GM18519 (cell line): Measurements from ENCODE around the gene NTN3.
"Not testable (repeated sequence)": the region's sequence is repeated elsewhere in the genome, so short reads cannot be mapped to it uniquely, and the experiment has no call there.

ENCODE experiments used
- ATAC-seq: cut with Tn5 transposase; IDR thresholded peaks from one replicate; pipeline ENCODE4 v1.9.1; 2021; ENCODE audit warnings: mild to moderate bottlenecking, moderate library complexity; ENCODE audit not compliant: unreplicated experiment, low FRiP score

NTN3 gene

DNA sequence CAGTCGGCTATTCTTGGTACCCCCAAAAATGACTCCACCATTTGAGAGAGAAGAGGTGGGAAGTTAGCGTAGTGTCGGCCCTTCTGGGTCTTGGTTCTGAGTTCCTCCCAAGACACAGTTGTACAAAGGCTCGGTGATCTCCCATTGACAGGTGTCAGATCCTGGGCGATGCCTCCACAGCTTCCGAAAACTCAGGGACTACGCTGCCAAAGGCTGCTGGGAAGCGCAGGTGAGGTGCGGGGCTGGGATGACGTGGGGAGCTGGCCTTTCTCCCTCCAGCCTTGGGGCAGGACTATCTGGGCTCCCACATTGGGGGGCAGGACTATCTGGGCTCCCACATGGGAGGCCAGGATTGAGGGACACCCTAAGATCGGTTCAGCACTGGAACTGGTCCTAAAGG is 31.5 kb upstream of the NTN3 start:
- no peak for ATAC-seq

DNA sequence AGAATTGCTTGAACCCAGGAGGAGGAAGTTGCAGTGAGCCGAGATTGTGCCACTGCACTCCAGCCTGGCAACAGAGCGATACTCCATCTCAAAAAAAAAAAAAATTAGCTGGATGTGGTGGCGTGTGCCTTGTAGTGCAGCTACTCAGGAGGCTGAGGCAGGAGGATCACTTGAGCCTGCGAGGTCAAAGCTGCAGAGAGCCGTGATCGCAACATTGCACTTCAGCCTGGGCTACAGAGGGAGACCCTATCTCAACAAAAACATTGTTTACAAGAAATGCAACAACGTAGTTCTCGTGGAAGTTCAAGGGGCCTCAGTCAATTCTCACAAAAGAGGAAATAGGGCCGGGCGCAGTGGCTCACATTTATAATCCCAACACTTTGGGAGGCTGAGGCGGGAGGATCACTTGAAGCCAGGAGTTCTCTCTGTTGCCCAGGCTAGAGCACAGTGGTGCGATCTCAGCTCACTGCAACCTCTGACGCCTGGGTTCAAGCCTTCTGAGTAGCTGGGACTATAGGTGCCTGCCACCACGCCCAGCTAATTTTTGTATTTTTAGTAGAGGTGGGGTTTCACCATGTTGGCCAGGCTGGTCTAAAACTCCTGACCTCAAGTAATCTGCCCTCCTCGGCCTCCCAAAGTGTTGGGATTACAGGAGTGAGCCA is 29.8 kb upstream of the NTN3 start:
- ATAC-seq: not testable (repeated sequence)

- ATAC-seq: no peak
These were observed 27.5 kb upstream of the NTN3 start for GRCh38 chr16:2443555-2443954.

DNA sequence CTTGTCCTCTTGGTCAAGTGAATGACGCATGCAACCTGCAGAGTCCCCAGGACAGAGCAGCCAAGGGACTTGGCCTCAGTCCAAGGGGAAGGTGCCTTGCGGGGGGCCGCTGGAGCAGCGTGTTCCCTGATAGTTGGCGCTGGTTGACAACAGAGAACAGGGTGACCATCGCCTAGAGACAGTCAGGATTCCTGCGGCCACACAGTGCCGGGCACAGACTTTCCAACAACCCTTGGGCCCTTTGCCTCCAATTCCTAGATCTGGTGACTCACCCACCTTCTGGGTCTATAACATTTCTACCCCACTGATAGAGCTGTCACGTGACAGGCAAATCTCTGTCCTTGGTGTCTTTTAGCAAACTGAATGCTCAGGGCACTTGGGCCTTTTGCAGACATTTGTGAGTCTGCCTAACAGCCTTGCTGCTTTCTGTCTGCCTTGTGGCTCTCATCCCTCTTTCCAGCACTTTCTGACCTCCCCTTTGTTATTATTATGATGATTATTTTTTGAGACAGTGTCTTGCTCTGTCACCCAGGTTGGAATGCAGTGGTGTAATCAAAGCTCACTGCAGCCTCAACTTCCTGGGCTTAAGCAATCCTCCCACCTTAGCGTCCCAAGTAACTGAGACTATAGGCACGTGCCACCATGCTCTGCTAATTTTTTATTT is 23.0 kb upstream of the NTN3 start:
- no peak for ATAC-seq

- ATAC-seq: no peak
These were observed 22.0 kb upstream of the NTN3 start for GRCh38 chr16:2449118-2449517.

DNA sequence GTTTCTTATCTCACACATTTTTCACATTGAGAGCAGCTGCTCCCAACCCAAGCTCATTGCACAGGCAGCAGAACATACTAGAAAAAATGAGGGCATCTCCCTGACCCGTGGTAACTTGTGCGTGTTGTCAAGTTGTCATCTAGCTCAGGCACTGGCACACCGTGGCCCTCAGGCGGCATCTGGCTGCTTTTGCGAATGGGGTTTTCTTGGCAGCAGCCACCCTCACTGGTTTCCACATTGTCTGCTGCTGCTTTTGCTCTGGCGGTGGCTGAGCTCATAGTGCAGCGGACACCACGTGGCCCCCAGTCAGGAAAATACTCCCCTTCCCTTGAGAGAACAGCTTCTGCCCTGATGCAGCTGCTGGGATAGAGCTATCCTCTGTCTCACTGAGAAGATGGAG is 20.6 kb upstream of the NTN3 start:
- no peak for ATAC-seq

DNA sequence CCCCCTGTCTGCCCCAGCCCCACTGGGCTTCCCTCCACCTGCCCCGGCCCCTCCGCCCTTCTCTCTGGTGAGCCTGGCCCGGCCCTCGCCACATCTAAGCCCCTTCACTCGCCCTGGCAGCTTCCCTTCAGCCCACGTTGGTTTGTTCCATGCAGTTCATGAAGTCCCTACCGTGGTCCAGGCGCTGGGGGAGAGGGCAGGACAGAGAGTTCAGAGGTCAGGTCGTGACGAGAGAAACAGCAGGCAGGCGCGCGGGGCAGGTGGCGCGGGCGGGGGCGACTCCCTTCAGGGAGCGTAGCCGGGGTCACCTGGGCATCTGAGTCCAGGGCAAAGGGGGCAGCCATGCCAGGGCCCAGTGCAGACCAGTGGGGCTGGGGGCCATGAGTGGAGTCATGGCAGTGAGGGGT is 20.1 kb upstream of the NTN3 start:
- ATAC-seq: no peak

GRCh38 chr16:2451851-2452320 is 19.2 kb upstream of the NTN3 start:
- ATAC-seq: no peak

DNA sequence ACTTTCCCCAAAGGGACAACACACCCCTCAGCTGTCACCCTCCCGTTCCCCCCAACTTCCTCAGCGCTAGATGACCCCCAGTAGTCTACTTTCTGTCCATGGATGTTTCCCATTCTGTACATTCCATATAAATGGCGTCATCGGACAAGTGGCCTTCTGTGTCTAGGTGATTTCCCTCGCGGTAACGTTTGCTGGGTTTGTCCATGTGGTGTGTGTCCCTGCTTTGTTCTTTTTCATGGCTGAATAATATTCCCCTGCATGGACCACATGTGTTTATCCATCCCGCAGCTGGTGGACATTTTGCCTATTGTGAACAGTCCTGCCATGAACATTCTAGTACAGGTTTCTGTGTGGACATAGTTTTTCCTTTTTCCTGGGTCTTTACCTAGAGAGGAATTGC is 18.4 kb upstream of the NTN3 start:
- ATAC-seq: no peak

DNA sequence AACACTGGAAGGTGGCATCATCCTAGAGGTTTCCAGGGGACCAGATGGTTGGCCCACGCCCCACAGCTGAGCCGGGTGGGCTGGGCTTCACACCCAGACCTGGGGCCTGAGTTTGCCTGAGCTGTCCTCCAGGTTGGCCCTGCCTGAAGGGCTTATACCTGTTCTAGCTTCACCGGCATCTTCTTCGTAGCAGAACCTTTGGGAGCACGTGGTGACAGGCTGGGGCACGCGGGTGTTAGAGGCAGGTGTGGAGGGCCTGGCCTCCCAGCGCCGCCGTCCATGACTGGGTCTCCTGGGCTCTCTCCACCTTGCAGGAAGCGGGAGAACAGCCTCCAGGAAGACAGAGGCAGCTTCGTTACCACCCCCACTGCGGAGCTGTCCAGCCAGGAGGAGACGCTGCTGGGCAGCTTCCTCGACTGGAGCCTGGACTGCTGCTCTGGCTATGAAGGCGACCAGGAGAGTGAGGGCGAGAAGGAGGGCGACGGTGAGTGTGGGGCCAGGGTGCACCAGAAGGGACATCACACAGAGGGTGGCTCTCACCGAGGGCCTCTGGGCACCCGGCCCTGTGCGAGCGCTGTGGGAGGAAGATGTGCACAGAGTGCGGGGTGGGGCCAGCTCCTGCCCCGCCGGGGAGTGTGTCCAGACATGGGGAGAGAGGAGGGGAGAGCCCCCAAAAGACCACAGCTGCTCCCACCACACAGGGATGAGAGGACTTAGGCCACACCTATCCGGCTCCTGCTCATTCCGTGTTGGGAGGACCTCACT is 15.8 kb upstream of the NTN3 start:
- ATAC-seq: no peak

- no peak for ATAC-seq
These were observed 14.4 kb upstream of the NTN3 start for GRCh38 chr16:2456551-2457153.

DNA sequence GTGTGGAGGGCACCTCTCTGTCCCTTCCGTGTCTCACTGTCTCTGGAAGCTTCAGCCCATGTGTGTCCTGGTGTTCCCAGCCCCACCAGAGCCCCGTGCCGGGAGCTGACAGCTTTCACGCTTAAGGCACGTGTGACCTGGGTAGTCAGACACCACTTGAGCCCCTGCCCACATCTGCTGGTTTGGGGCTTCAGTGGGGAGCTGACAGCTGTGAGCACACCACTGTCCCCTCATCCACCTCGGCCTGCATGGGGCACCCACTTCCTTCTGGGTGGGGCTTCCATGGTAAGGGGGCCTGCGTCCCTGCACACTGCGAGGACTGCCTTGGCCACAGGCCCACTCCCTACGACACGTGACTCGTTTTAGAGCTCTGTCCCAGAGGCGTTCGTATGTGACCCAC is 13.8 kb upstream of the NTN3 start:
- no peak for ATAC-seq

- no peak for ATAC-seq
These were observed 13.2 kb upstream of the NTN3 start for GRCh38 chr16:2457946-2458345.

DNA sequence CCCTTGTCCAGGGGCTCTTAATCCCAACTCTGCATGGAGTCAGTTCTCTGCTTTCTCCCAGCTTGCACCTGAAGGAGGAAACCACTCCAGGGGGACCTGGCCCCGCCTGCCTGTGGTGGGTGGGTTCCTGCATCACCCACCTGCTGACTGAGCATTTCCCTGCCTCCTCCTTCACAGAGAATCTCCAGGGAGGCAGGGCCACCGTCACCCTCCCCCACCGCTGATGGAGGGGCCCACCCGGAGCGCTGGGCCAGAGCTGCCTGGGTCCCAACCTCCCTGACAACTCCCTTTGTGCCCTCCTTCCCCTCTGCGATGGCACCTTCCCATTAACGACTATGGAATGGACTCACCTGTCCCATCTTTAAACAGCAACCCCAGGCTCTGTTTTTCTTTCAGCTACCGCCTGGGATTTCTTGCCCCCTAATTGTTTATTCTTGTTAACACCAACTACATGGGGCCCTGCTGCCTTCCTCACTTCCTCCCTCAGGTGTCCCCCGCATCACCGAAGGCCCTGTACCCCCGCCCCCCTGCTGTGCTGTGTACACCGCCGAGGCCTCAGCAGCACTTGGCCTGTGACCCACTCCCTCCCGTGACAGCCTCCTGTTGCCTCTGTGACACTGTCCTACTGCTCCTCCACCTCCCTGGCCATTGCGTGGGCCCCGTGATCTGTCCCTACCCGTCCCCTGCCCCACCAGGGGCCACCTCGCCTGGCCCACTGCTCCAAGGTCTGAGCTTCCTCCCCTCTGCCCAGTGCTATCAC is 12.0 kb upstream of the NTN3 start:
- ATAC-seq: no peak

- ATAC-seq: peak; percentile 86
These were observed 11.3 kb upstream of the NTN3 start, which contains the start of gene TEDC2 for GRCh38 chr16:2459647-2460390. TEDC2 (plus strand) TSS chr16:2460109; CDS start chr16:2460145, 36 bp downstream.

DNA sequence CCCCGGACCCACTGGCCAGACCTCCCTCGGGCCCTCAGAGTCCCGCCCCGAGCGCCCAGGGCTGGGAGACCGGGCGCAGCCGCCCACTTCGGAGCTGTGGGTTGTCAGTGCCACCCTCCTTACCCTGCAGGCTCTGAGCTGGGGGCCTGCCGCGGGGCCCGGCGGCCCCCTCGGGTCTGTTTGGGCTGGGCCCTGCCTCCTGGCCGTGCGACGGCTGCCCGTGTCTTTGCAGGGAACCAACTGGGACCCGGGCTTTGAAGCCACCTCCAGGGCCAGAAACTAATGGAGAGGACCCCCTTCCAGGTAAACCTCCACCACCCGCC is 10.7 kb upstream of the NTN3 start:
- ATAC-seq: no peak

DNA sequence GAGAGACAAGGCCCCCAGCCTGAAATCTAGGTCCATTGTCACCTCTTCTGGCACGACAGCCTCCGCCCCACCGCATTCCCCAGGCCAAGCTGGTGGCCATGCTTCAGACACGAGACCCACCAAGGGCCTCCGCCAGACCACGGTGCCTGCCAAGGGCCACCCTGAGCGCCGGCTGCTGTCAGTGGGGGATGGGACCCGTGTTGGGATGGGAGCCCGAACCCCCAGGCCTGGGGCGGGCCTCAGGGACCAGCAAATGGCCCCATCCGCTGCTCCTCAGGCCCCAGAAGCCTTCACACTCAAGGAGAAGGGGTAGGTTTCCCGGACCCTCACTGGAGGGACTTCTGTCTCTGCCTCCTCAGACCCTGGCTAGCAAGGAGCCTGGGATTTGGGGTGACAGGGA is 10.2 kb upstream of the NTN3 start:
- no peak for ATAC-seq

GRCh38 chr16:2462031-2462866 is 8.8 kb upstream of the NTN3 start:
- no peak for ATAC-seq

GRCh38 chr16:2464333-2464732 is 6.8 kb upstream of the NTN3 start:
- ATAC-seq: no peak
